HG03064 (cell line): ENCODE results near the gene SPANXN1.
"Not testable (repeated sequence)": the region's sequence is repeated elsewhere in the genome, so short reads cannot be mapped to it uniquely, and the experiment has no call there.

Experiments used
- ATAC-seq: cut with Tn5 transposase; IDR thresholded peaks from one replicate; pipeline ENCODE4 v1.9.1; 2021; ENCODE audit warnings: low read depth; ENCODE audit not compliant: unreplicated experiment

SPANXN1 gene

GRCh38 chrX:145247203-145247602 lies at the start of gene SPANXN1:
SPANXN1 (plus strand) TSS chrX:145247503; CDS start chrX:145247587, 84 bp downstream.
- ATAC-seq, result not testable (repeated sequence)

GRCh38 chrX:145199078-145199477 lies 48.2 kb upstream of the SPANXN1 start:
- no peak for ATAC-seq

DNA sequence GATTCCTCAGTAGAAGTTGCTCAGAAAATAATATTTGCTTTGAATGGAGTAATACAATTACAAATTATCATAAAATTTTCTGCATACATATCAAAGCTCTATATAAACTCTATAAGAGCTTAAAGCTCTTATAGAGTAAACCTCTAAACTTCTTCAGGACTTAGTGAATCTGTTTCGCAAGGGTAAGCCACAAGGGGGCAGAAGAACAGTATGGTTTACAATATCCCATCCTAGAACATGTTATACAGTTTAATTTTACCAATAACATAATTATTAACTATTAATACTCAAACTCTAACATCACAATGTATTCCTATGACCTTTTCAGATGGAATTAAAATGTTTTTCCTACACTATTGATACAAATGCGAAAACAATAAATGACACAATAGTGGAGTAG lies 33.8 kb upstream of the SPANXN1 start:
- ATAC-seq, result no peak

GRCh38 chrX:145292218-145292617 lies 44.9 kb downstream of the SPANXN1 start:
- no peak for ATAC-seq
